ENCODE data around the gene CSHL1. TPM values are rescaled to one million over a fixed set of nuclear protein-coding genes. Genes with fewer than 3 reads are reported as not detected.

The CSHL1 gene
- total RNA-seq, 2 experiments from 2014 or later = not detected

GRCh38 chr17:63942309-63942985, 31.4 kb upstream of the CSHL1 start:
- POLR2A ChIA-PET = no interaction called here
- CTCF ChIA-PET = no interaction called here

- ChIA-PET POLR2A (no interaction called here), CTCF (no interaction called here)
These were observed 30.7 kb upstream of the CSHL1 start for GRCh38 chr17:63941751-63942150.

- CTCF ChIA-PET = no interaction called here
- POLR2A ChIA-PET = no interaction called here
These were observed 30.1 kb upstream of the CSHL1 start for GRCh38 chr17:63941162-63941561.

GRCh38 chr17:63940584-63940983, 29.5 kb upstream of the CSHL1 start:
- ChIA-PET CTCF (no interaction called here), POLR2A (no interaction called here)

DNA sequence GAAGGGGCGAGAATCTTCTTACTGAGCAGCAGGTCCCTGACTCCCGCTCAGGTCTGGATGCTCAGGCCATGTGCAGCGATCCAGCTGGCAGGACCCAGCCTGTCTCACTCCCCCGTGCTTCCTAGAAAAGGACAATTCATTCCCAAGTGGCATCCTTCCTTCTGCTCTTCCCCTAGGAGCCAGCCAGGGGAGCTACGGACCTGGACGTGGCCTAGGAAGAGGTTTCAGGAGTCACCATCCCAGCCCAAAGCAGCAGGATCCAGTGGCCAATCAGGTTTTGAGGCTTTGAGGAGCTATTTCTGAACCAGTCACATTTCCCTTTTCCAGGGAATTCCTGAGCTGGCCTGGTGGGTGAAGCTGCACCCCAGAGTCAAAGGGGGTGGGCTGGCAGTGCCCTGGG, 28.8 kb upstream of the CSHL1 start:
- ChIA-PET POLR2A (no interaction called here), CTCF (no interaction called here)

- POLR2A ChIA-PET = no interaction called here
These were observed 28.3 kb upstream of the CSHL1 start for GRCh38 chr17:63939401-63939800.

DNA sequence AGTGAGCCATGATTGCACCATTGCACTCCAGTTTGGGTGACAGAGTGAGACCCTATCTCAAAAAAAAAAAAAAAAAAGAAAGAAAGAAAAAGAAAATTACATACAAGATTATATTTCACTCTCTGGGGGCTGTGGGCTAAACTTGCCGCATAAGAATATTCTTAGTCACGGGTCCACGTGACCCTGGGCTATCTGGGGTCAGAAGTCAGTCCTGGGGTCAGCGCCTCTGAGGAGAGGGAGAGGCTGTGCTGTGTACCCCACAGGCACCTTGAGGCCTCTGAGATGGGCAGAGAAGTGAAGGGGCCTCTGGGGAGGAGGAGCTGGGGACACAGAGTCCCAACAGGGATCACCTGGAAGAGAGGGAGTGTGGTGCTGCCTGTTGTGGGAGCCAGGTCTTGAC, 26.9 kb upstream of the CSHL1 start:
- ChIA-PET CTCF (interaction anchor here (3.0 kb wide), 1 partner anchor 9 kb away, joined by 16 read pairs; no protein-coding TSS in a partner anchor), POLR2A (no interaction called here)

More at GRCh38 chr17:63939401-63939800, 28.3 kb upstream of the CSHL1 start:
- CTCF ChIA-PET = no interaction called here

GRCh38 chr17:63937319-63937718, 26.3 kb upstream of the CSHL1 start:
- ChIA-PET CTCF (interaction anchor here (0.6 to 3.0 kb wide), 2 partner anchors 9 to 19 kb away, joined by 4 to 16 read pairs; partner anchors contain the start of gene GH1), POLR2A (no interaction called here)

GRCh38 chr17:63934183-63935112, 23.4 kb upstream of the CSHL1 start:
- CTCF ChIA-PET = interaction anchor here (0.9 to 3.0 kb wide), 4 partner anchors 12 to 50 kb away, joined by 3 to 16 read pairs (median 4); no protein-coding TSS in a partner anchor
- POLR2A ChIA-PET = no interaction called here

DNA sequence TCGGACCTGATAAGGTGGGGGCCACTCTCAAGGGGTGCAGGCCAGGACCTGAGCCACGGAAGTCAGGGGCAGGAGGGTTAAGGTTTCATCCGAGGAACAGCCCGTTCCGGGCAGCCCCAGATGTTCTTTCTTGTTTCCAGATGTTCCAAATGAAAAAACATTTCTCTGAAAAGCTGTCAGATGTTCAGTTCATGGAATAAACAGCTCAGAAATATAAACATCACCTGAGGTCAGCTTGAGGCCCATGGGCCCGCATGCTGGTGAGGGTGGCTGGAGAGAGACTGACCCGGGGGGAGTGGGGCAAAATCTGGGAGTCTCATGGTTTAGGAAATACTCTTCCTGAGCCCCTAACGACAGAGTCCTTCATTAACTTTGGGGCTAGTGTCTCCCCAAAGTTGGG, 22.5 kb upstream of the CSHL1 start:
- CTCF ChIA-PET = interaction anchor here (0.9 to 2.2 kb wide), 4 partner anchors 13 to 50 kb away, joined by 3 to 15 read pairs (median 6); partner anchors contain the start of gene GH1
- POLR2A ChIA-PET = no interaction called here

- CTCF ChIA-PET = interaction anchor here (1.1 to 2.2 kb wide), 3 partner anchors 14 to 19 kb away, joined by 3 to 15 read pairs (median 8); partner anchors contain the start of gene GH1
These were observed 21.7 kb upstream of the CSHL1 start for GRCh38 chr17:63932721-63933120.

DNA sequence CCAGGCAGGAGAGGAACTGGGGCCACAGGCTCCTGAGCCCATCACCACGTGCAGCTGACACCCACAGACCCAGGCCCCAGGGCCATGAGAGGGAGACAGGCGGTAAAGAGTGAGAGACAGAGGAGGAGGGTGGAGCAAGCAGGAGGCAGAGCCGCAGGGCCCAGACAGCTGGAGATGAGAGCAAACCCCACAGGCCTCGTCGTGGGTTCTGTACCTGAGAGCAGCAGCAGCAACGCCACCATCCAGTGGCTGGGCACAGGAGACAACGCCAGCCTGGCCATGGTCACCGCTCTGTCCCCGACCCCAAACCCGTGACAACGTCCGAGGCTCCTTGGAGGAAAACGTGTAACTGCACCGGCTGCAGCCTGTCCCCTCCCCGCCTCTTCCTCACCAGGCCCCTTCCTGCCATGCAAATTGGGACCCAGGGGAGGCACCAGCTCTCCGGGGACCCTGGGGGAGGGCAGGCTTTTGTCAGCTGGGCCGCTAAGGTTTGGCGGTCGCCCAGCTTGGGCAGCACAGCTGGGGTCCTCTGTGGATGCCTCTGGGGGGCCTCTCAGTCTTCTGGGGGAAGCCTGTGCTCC, 21.0 kb upstream of the CSHL1 start, which contains the start of gene CD79B:
Gene CD79B, minus strand, starts transcription at position 351 of the 581 bp plus-strand sequence. Its CDS starts 70 bp downstream, at position 281.
- CTCF ChIA-PET = interaction anchor here (0.5 to 2.2 kb wide), 5 partner anchors 13 to 93 kb away, joined by 3 to 15 read pairs (median 5); partner anchors contain the start of gene GH1
- POLR2A ChIA-PET = interaction anchor here (1.2 kb wide), 1 partner anchor 198 kb away, joined by 4 read pairs; the partner anchor contains the start of gene ERN1

More at GRCh38 chr17:63932721-63933120, 21.7 kb upstream of the CSHL1 start:
- POLR2A ChIA-PET = no interaction called here

- ChIA-PET CTCF (interaction anchor here (1.1 to 1.8 kb wide), 3 partner anchors 12 to 94 kb away, joined by 3 to 5 read pairs (median 5); partner anchors contain the start of gene CSHL1), POLR2A (interaction anchor here (1.2 kb wide), 1 partner anchor 199 kb away, joined by 4 read pairs; the partner anchor contains the start of gene ERN1)
These were observed 20.0 kb upstream of the CSHL1 start for GRCh38 chr17:63930951-63931575.

GRCh38 chr17:63929860-63930766, 19.1 kb upstream of the CSHL1 start:
- POLR2A ChIA-PET = interaction anchor here (0.6 kb wide), 1 partner anchor 88 kb away, joined by 4 read pairs; no protein-coding TSS in a partner anchor
- CTCF ChIA-PET = interaction anchor here (1.1 to 1.8 kb wide), 5 partner anchors 11 to 95 kb away, joined by 3 to 5 read pairs (median 4); no protein-coding TSS in a partner anchor

- POLR2A ChIA-PET = interaction anchor here (0.6 kb wide), 1 partner anchor 89 kb away, joined by 4 read pairs; no protein-coding TSS in a partner anchor
These were observed 18.1 kb upstream of the CSHL1 start for GRCh38 chr17:63928966-63929695.

DNA sequence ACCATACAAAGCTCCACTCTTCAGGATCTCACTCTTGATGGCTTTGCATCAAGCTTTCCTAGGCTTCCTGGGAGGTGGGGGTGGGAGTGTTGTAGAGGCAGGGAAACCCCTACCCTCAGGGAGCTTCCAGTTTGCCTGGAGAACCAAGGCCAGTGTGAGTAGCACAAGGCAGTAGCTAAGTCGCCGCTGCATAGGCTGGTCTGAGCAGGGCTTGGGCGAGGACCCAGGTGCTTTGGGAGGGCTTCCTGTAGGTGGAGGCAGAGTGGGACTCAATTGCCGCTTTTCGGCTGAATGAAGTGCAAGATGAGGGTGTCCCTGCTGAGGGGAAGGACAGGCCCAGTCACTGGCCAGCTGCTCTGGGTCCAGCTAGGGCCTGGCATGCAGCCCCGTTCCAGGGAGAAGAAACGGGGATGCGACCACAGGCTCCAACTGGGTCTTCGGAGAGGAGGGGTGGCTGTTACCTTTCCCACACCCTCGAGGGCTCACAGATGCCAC, 17.2 kb upstream of the CSHL1 start:
- CTCF ChIA-PET = interaction anchor here (0.6 to 1.0 kb wide), 3 partner anchors 9 to 95 kb away, joined by 3 to 5 read pairs (median 3); no protein-coding TSS in a partner anchor
- POLR2A ChIA-PET = no interaction called here

More at GRCh38 chr17:63928966-63929695, 18.1 kb upstream of the CSHL1 start:
- CTCF ChIA-PET = interaction anchor here (0.6 to 1.2 kb wide), 5 partner anchors 10 to 94 kb away, joined by 3 to 4 read pairs (median 3); no protein-coding TSS in a partner anchor
